Inflammatory macrophage treated with lipopolysaccharide for 4 hours (primary cell): ENCODE results near the gene ANKRD45.
"Not testable (repeated sequence)": the region's sequence is repeated elsewhere in the genome, so short reads cannot be mapped to it uniquely, and the experiment has no call there.

Source experiments
- DNase-seq: peaks from one replicate; pipeline ENCODE4 v3.0.0-alpha.2; 2020

ANKRD45 gene

GRCh38 chr1:173639102-173639501 is 30.5 kb downstream of the ANKRD45 start:
- no peak for DNase-seq

GRCh38 chr1:173638043-173639021 is 31.3 kb downstream of the ANKRD45 start:
- no peak for DNase-seq

- not testable (repeated sequence) for DNase-seq
Measured at GRCh38 chr1:173637236-173638042, 32.2 kb downstream of the ANKRD45 start.

- DNase-seq: no peak
Measured at GRCh38 chr1:173635116-173635515, 34.5 kb downstream of the ANKRD45 start, which contains the start of gene TEX50. TSS of gene TEX50 (plus strand) at chr1:173635338. CDS start at chr1:173635522, 184 bp downstream.

GRCh38 chr1:173628888-173629287 is 40.8 kb downstream of the ANKRD45 start:
- DNase-seq: no peak

GRCh38 chr1:173627269-173627668 is 42.4 kb downstream of the ANKRD45 start:
- no peak for DNase-seq

- DNase-seq: no peak
Measured at GRCh38 chr1:173616859-173617258, 52.8 kb downstream of the ANKRD45 start.

- DNase-seq: not testable (repeated sequence)
Measured at GRCh38 chr1:173613086-173613485, 56.6 kb downstream of the ANKRD45 start.

- no peak for DNase-seq
Measured at GRCh38 chr1:173608503-173609216, 61.0 kb downstream of the ANKRD45 start.

- DNase-seq: peak; percentile 35
Measured at GRCh38 chr1:173603056-173603591, 66.5 kb downstream of the ANKRD45 start, which contains the start of gene SLC9C2. TSS of gene SLC9C2 (minus strand) at chr1:173603072. CDS start at chr1:173601776, 1,296 bp downstream.

GRCh38 chr1:173601588-173601987 is 68.1 kb downstream of the ANKRD45 start:
- DNase-seq: no peak

GRCh38 chr1:173596097-173596825 is 73.4 kb downstream of the ANKRD45 start:
- DNase-seq: no peak

- not testable (repeated sequence) for DNase-seq
Measured at GRCh38 chr1:173591138-173591537, 78.5 kb downstream of the ANKRD45 start.

GRCh38 chr1:173590557-173590956 is 79.1 kb downstream of the ANKRD45 start:
- DNase-seq: no peak

GRCh38 chr1:173581383-173582079 is 88.1 kb downstream of the ANKRD45 start:
- no peak for DNase-seq

- no peak for DNase-seq
Measured at GRCh38 chr1:173580658-173581057, 89.0 kb downstream of the ANKRD45 start.

- DNase-seq: no peak
Measured at GRCh38 chr1:173580071-173580470, 89.6 kb downstream of the ANKRD45 start.

GRCh38 chr1:173573596-173573995 is 96.1 kb downstream of the ANKRD45 start:
- no peak for DNase-seq

GRCh38 chr1:173572201-173572873 is 97.3 kb downstream of the ANKRD45 start:
- DNase-seq: no peak

- DNase-seq: no peak
Measured at GRCh38 chr1:173570370-173571007, 99.2 kb downstream of the ANKRD45 start.
